GM04503 (cell line): ENCODE results near the gene ITGB3.

Experiments used
- DNase-seq: peaks from one replicate; pipeline ENCODE4 v3.0.0-alpha.2; 2012; ENCODE audit warnings: low read depth

Gene ITGB3

GRCh38 chr17:47299239-47299910 lies 45.7 kb downstream of the ITGB3 start:
- no peak for DNase-seq

GRCh38 chr17:47300718-47301117 lies 47.1 kb downstream of the ITGB3 start:
- no peak for DNase-seq

GRCh38 chr17:47301161-47301560 lies 47.5 kb downstream of the ITGB3 start:
- no peak for DNase-seq

- no peak for DNase-seq
Measured at GRCh38 chr17:47301831-47302230, 48.2 kb downstream of the ITGB3 start.

- DNase-seq, result peak; percentile 78
Measured at GRCh38 chr17:47304186-47304585, 50.6 kb downstream of the ITGB3 start.

- peak; percentile 93 for DNase-seq
Measured at GRCh38 chr17:47305302-47305923, 51.8 kb downstream of the ITGB3 start.

- DNase-seq, result no peak
Measured at GRCh38 chr17:47310186-47310733, 56.6 kb downstream of the ITGB3 start.

GRCh38 chr17:47311420-47311819 lies 57.8 kb downstream of the ITGB3 start:
- DNase-seq, result no peak

GRCh38 chr17:47315451-47316266 lies 62.0 kb downstream of the ITGB3 start:
- no peak for DNase-seq

- DNase-seq, result no peak
Measured at GRCh38 chr17:47316311-47316710, 62.7 kb downstream of the ITGB3 start.

GRCh38 chr17:47317119-47317518 lies 63.5 kb downstream of the ITGB3 start:
- DNase-seq, result no peak

- DNase-seq, result no peak
Measured at GRCh38 chr17:47318197-47318918, 64.7 kb downstream of the ITGB3 start.

- DNase-seq, result no peak
Measured at GRCh38 chr17:47320879-47321502, 67.4 kb downstream of the ITGB3 start.

GRCh38 chr17:47323382-47324223 lies 70.0 kb downstream of the ITGB3 start, which contains the start of gene EFCAB13:
EFCAB13 (plus strand) TSS chr17:47323955; CDS start chr17:47328354, 4,399 bp downstream.
- peak; percentile 29 for DNase-seq

GRCh38 chr17:47324224-47325020 lies 70.8 kb downstream of the ITGB3 start:
- no peak for DNase-seq

GRCh38 chr17:47325176-47325575 lies 71.5 kb downstream of the ITGB3 start:
- no peak for DNase-seq

- DNase-seq, result no peak
Measured at GRCh38 chr17:47330548-47330947, 76.9 kb downstream of the ITGB3 start.

- no peak for DNase-seq
Measured at GRCh38 chr17:47332287-47332686, 78.7 kb downstream of the ITGB3 start.

- no peak for DNase-seq
Measured at GRCh38 chr17:47335101-47335936, 81.7 kb downstream of the ITGB3 start.
